Glomerular endothelial cell (primary cell): ENCODE measurements around the gene LRRC27. TPM values are rescaled to one million over a fixed set of nuclear protein-coding genes. Genes with fewer than 3 reads are reported as not detected.
"Not testable (repeated sequence)": the region's sequence is repeated elsewhere in the genome, so short reads cannot be mapped to it uniquely, and the experiment has no call there.

Source experiments
- DNase-seq: peaks from one replicate; pipeline ENCODE4 v3.0.0-alpha.2; 2011; ENCODE audit warnings: low read depth, low spot score; ENCODE audit errors: extremely low read depth
- total RNA-seq: library from RNA; depleted of rRNA; stranded (reverse); fragments of >200 nt; gene quantifications from 2 replicates; pipeline ENCODE4 v1.2.3, GENCODE V29; 2015

LRRC27 gene
- total RNA-seq, 1 donor from 2014 or later, result 18.4 TPM

DNA sequence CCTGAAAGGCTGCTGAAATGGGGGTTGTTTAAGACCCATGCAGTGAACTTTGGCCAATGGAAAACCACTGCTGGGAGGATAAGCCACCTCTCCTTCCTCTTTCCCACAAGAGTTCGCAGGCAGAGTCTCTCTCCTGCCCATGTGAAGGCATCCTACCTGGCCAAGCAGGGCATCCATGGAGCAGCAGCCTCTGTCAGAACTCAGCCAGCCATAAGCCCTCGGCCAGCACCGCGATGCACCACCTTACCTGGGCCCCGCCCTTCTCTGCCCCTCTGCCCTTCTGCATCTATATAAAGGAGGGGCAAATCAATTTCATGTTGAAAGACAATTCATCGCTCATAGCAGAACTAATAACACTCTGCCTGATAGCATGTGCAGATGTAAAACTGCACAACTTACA is 18.1 kb upstream of the LRRC27 start:
- no peak for DNase-seq

DNA sequence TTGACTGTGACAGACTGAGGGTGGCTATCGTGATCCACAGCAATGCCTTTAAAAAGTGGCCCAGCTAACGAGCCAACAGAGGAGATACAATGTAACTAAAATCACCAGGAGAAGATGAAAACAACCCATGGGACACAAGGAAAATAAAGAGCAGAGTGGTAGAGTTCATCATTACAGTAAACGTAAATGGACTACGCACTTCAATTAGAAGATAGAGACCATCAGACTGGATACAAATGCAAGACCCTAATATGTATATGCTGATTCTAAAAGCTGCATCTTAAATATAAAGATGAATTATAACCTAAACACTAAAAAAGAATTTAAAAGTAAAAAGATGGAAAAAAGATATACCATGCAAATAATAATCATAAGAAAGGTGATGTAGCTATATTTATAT is 17.7 kb upstream of the LRRC27 start:
- DNase-seq, result no peak

DNA sequence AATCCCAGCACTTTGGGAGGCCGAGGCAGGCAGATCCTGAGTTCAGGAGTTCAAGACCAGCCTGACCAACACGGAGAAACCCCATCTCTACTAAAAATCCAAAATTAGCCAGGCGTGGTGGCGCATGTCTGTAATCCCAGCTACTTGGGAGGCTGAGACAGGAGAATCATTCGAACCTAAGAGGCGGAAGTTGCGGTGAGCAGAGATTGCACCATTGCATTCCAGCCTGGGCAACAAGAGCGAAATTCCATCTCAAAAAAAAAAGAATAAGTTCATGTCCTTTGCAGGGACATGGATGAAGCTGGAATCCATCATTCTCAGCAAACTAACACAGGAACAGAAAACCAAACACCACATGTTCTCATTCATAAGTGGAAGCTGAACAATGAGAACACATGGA is 17.1 kb upstream of the LRRC27 start:
- DNase-seq, result not testable (repeated sequence)

DNA sequence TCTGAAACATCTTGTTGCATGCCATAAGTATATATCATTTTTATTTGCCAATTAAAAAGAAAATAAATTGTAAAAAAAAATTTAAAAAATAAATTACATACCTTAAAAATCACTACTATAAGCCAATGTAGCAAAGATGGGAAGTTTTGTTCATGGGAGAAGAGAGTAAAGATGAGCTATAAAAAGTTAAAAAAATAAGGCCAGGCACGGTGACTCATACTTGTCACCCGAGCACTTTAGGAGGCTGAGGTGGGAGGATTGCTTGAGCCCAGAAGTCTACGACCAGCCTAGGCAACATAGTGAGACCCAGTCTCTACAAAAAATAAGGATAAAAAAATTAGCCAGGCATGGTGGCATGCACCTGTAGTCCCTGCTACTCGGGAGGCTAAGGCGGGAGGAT is 15.9 kb upstream of the LRRC27 start:
- no peak for DNase-seq

DNA sequence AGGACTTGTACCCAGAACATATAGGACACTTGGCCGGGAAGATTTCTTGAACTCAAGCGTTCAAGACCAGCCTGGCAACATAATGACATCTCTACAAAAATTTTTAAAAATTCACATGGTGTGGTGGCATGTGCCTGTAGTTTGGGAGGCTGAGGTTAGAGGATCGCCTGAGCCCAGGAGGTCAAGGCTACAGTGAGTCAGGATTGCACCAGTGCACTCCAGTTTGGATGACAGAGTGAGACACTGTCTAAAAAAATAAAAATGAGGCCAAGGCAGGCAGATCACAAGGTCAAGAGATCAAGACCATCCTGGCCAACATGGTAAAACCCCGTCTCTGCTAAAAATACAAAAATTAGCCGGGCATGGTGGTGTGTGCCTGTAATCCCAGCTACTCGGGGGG is 14.5 kb upstream of the LRRC27 start:
- DNase-seq, result not testable (repeated sequence)

DNA sequence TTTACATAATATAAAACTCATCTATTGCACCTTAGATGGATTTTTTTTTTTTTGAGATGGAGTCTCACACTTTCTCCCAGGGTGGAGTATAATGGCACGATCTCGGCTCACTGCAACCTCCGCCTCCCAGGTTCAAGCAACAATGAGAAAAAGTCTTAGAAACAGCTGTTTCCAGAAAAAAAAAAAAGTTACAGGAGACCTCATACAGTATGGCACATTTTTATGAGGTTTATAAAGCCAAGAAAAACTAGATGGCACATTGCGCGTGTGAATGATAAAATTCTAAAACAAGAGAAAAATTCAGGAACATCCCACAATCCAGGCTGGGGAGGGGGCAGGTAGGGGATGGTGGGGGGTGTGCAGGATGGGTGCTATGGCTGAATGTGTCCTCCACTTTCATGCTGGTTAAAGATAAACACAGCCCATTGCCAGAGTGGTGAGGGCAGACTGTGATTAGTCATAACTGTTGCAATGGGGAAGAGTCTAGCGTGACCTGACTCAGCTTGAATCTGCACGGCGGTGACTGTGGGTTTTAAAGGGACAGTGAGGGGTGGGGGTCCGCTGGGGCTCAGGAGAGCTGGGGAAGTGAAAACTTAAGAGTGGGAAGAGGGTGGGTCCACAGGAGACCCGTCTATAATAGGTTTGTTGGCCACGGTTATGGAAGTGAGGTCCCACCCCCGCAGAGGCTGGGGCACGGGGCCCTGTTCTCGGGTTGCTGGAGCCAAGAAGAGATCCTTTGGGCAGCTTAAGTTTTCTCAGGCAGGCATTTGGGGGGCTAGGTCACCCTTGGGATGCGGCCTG is 11.9 kb upstream of the LRRC27 start:
- no peak for DNase-seq

DNA sequence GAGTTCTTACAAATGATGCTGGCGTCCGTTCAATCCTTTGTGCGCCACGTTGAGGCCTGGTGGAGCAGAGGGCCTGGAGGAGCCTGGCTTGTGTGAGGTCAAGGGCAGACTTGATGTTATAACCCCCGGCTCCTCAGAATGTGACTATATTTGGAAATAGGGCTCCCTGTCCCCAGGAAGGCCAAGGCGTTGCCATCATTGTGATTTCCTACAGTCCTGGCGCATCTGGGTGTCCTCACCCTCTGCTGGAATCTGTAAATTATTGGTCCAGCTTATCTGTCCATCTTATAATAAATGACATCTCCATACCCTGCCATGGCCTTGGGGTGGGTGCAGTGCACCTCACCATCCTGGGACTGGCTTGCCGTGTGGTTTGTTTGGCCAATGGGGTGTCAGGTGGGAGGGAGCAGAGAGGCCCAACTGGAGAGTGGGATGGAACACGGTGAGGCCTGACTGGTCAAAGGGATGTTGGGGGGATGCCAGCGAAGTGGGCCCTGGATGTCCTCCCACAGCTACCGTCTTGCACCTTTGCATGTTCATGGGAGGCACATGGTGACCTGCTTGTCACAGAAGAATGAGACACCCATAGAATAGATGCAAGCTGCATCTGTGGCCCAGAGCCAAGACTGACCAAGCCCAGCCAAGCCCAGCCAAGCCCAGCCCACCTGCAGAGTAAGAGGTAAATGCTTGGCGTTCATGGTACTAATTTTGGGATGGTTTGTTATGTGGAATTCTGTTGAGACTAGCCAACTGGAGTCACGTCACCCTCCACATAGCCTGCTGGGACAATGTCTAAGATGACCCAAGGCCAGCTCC is 11.1 kb upstream of the LRRC27 start:
- no peak for DNase-seq

DNA sequence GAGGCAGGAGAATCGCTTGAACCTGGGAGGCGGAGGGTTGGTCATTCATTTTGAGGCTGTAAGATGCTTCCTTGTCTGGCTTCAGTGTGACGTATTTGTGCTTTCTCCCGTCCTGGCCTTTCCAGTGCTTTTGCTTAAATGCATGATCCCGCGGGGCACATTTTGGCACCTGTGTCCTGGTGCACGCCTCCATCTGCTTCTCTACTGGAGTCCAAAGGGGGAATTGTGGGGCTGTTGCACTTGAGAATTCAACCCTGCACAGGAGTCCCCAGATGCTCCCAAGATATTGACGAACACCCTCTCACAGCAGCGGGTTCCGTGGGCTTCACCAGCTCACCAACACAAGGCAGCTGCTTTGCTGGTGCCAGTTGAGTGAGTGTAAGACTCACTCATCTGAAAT is 10.3 kb upstream of the LRRC27 start:
- DNase-seq, result no peak

DNA sequence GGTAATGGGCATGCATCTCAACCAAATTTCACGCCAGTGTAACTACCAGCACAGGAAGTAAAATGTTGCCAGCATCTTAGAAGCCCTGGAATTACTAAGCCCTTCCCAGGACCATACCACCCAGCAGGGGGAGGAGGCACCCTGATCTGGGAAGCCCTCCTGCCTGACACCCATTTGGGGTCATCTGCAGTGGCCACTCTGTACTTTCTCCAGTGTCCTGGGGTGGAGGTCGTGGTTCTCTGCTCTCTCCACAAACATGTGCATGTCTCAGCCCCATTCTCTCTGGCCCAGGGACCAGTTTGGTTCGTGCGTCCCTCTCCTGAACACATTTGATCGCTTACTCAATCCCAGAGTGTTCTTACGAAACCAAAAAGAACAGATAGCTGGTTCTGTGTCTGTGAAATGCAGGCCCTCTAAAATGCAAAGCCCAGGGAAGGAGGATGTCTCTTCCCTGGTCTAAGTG is 9.4 kb upstream of the LRRC27 start:
- no peak for DNase-seq

DNA sequence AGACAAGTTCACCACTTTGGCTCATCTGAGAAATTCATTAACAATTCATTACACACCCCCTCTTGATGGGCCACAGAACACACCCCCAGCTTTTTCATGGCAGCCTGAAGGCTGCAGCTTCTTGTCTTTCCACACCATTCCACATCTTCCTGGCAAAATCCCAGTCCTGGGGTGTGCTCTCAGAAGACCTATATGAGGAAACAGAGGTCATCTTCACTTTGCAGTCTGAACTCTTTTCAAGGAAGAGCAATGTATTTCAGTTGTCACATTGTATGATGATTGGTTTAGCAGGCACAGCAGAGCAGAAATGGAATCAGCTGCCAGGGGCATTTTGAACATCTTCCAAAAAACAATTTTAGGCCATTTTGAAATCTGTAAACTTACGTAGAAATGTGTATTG is 7.8 kb upstream of the LRRC27 start:
- DNase-seq, result no peak

DNA sequence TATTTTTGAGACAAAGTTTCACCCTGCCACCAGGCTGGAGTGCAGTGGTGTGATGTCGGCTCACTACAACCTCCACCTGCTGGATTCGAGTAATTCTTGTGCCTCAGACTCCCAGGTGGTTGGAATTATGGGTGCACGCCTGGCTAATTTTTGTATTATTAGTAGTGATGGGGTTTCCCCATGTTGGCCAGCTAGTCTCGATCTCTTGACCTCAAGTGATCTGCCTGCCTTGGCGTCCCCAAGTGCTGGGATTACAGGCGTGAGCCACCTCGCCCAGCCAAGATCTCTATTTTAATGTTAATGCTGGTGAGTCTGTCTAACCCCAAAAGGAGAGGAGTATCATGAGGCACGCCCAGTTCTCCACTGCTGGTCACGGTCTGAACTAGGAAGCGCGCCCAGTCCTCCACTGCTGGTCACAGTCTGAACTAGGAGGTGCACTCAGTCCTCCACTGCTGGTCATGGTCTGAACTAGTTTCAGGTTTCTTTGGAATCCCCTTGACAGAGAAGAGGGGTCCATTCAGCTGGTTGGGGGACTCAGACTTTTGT is 5.6 kb upstream of the LRRC27 start:
- no peak for DNase-seq

DNA sequence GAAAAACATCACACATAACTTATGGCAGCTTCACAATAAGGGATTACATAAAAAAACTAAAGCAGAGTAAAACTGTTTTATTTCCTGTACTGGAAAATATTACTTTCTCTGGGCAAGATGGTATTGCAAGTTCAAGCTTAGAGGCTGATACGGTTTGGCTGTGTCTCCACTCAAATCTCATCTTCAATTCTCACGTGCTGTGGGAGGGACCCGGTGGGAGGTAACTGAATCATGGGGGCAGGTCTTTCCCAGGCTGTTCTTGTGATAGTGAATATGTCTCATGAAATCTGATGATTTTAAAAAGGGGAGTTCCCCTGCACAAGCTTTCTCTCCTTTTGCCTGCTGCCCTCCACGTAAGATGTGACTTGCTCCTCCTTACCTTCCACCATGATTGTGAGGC is 5.1 kb upstream of the LRRC27 start:
- DNase-seq, result no peak

DNA sequence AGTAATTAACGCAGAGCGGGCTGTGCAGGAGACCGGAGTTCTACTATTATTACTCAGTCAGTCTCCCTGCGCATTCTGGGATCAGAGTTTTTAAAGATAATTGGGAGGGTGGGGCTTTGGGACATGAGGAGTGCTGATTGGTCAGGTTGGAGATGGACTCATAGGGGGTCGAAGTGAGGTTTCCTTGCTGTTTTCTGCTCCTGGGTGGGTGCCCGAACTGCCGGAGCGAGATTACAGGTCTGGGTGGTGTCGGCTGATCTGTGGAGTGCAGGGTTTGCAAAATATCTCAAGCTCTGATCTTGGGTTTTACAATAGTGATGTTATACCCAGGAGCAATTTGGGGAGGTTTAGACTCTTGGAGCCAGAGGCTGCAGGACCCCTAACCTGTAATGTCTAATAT is 3.9 kb upstream of the LRRC27 start:
- no peak for DNase-seq

DNA sequence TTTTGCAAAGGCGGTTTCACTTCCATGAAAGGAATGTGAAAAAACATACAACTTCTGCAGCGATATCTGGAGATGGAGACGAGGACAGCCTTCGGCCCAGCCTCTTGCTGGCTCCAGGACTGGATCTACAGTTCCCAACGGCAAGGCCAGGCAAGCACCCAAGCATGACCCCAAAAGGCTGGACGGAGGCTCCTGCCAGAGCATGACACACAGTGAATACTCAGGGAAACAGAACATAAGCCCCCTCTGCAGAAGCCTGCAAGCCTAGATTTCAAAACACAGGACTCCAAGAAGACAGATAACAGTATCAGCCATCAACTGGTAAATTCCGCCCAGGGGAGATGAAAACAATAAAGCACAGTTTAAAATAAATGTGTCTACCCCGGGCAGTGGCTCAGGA is 3.3 kb upstream of the LRRC27 start:
- DNase-seq, result no peak

DNA sequence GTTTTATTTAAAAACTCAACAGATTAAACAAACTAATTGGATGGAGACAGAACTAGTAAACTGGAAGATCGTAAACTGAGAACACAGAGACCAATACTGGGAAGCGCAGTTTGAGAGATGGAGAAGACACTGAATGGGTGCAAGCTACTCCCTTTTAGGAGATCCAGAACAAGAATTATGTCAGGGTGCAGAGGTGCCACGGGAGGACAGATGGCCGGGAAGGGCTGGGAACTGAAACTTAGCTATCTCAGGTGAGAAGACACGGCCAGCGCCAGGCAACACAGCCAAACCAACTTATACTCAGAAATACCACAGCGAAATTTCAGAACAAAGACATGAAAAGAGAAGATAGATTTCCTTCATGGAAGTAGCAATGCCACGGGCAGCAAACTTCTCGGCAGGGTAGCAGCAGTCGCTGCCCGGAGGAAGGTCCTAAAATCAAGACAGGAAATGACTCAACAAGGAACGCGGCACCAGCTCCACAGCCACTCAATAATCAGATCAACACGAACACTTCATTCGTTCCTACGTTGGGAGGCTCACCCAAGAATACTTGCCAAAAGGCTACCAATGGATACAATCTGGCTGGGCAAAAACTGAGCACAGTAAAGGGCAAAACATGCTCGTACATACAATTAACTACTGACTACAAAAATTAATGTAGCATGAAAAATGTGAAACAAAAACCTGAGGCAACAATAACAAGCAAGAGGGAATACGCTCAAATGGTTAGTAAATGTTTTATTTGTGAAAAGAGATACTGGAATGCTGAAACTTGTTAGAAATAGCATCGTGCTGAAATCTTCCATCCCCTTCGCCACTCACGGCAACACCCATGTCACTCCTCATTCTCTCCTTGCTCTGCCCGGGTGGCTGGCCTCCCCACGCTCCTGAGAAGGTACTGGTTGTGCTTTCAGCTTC is 2.2 kb upstream of the LRRC27 start:
- peak; percentile 42 for DNase-seq

DNA sequence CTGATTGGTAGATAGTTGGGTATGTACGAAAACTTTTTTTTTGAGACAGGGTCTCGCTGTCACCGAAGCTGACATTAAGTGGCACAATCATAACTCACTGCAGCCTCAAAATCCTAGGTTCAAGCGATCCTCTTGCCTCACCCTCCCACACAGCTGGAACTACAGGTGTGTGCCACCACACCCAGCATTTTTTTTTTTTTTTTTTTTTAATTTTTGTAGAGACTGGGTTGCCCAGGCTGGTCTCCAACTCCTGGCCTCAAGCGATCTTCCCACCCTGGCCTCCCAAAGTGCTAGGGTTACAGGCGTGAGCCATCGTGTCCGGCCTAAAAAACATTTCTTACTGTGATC is 1.5 kb upstream of the LRRC27 start:
- DNase-seq, result no peak

DNA sequence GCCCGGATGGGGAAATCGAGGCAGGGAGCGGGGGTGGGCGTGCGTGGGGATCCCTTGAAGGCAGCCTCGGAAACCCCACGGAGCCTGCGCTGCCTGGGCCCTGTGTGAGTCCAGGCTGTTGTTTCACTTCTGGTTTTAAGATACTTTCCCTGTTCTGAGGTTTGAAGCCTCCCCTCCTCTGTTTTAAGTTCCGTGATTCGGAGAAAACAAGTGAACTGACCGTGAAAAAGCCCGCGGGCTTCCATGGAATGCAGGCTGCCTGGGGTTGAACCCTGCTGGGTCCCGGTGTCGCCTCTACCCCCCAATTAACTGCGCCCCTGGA is 401 bp downstream of the LRRC27 start:
- no peak for DNase-seq

DNA sequence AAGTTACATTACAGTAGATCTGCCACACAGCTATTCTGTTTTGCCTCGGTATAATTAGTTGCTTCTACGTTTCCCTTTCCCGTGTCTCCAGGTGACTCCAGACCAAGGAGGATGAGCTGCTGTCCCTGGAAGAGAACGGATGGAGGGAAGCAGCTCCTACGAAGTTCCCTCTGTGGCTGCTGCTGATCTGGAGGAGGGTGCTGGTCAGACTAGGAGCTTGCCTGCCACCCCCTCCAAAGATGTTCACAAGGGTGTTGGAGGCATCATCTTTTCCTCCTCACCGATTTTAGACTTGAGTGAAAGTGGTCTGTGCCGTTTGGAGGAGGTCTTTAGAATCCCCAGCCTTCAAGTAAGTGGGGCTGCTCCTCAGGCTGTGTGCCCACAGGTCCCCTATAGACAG is 1.4 kb downstream of the LRRC27 start:
- DNase-seq, result no peak

DNA sequence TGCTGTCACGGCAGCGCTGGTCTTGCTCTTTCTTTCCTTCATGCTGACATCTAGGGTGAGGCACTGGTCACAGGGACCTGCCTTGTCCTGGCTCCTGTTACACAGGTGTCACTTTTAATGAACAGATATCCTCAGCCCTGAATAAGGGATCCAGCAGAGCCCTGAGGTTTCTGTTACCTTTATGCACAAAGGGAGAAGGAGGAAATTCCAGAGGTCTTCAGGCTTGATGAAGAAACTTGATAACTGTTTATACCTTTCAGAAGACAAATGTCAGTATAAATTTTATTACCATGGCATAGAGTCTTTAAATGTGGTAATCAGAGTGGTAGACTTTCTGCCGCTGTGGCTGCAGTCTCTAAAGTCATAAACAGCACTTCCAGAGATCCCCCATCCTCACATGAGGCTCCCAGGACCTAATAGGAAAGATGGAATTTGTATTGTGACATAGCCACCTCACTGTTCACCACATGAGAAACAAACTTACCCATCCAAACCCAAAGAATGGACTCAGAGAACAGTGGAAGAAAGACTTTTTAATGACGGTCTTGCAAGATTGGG is 2.7 kb downstream of the LRRC27 start:
- DNase-seq, result no peak

DNA sequence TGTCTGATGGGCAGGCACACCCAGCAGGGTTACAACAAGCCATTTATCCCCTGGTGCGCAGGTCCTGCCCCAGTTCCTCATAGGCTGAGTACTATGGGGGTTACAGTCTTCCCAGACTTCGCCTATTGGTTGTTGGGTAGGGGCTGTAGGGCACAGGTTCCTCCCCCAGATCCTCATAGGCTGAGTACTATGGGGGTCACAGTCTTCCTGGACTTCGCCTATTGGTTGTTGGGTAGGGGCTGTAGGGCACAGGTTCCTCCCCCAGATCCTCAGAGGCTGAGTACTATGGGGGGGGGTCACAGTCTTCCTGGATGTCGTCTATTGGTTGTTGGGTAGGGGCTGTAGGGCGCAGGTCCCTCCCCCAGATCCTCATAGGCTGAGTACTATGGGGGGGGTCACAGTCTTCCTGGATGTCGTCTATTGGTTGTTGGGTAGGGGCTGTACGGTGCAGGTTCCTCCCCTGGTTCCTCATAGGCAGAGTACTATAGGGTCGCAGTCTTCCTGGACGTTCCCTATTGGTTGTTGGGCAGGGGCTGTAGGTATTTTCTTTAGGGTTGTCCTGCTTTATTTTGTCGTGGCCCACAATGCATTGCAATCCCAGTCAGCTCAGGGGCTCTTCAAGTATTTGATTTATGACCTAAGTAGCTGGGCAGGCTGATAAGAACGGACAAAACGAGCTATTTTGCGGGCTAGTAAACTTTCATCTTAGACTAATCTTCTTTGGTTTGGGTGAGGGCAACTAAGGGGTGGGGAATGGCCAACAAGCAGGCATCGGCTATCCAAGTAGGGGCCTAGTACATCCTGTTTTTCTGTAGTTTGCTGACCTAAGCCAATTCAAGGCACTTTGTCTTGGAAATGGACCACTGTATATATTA is 3.4 kb downstream of the LRRC27 start:
- DNase-seq, result no peak
